Amniotic epithelial cell (primary cell): ENCODE data around the gene BHLHE41.

ENCODE experiments used
- DNase-seq: peaks from one replicate; pipeline ENCODE4 v3.0.0-alpha.2; 2010; ENCODE audit warnings: low read depth

BHLHE41 gene

DNA sequence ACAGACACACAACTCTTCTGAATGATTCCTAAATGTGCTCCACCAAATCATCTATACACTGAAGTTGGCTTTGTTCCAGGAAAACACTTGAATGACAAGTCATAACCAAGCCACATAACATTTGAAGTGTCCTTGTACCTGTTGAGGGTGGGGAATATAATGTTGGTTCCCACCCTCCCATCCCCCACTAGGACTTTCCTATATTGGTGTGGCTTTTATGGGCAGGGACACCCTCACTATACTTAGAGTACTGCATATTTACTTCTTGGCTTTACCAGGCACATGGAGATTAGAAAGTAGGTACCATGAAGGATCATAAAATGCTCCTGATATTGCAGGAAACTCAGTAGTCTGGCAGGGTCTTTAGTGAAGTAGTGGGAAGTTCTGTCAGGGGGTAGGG lies 9.7 kb upstream of the BHLHE41 start:
- no peak for DNase-seq

- DNase-seq: no peak
Observed at GRCh38 chr12:26133521-26133920, 8.7 kb upstream of the BHLHE41 start.

DNA sequence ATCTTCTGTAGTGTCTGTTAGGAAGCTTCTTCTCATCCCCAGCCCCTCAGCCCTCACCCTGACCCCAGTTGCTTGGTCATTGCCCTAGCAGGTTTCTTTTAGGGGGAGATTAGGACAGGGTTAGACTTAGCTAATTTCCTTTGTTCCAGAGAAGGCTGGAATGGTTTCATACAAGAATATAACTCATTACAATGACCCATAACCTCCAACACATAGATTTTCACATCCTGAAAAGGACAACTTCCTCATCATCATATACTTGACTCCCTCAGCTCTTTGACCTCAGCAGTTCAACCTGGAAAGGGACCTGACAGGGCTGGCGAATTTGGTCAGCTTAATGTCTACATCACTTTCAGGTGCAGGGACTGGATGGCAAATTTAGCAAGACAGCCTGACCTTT lies 8.0 kb upstream of the BHLHE41 start:
- DNase-seq: no peak

DNA sequence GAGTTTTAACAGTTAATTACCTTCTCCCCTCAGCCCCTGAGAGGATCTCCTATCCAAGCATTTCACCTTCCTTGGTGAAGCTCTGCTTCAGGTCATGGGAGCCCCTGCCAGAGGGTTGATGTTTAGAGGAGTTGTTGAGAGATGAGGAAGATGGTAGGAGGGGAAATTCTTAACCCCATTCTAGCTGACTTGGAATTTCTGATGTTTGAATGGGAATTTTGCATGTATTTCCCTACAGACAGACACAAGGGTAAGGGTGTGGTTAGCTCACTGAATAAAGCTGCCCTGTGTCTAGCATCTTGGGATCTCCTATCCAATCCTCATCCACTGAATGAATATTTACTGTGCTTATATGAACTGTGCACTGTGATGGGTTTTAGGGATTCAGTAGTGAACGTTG lies 7.1 kb upstream of the BHLHE41 start:
- DNase-seq: no peak

DNA sequence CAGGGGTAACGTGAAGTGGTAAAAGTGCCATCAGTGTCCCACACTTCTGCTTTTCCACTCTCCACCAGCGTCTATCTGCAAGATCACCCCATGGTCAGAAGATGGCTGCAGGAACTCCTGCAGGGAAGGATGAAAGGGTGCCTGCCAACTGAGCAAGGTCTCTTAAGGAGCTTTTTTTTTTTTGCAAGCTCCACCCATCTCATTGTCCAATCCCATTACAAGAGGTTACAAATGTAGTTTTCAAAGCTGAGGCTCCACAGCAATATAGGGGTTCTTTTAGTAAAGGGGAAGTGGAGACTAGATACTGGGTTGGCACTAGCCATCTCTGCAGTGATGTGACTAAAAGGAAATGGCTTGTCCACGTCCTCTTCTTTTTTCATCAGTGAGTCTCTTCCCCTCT lies 5.9 kb upstream of the BHLHE41 start:
- DNase-seq: no peak

GRCh38 chr12:26128168-26128567 lies 3.3 kb upstream of the BHLHE41 start:
- DNase-seq: no peak

- no peak for DNase-seq
Observed at GRCh38 chr12:26127404-26127803, 2.6 kb upstream of the BHLHE41 start.

GRCh38 chr12:26126340-26127284 lies 1.8 kb upstream of the BHLHE41 start:
- DNase-seq: peak; percentile 61

- peak; percentile 73 for DNase-seq
Observed at GRCh38 chr12:26125400-26126339, 833 bp upstream of the BHLHE41 start.

DNA sequence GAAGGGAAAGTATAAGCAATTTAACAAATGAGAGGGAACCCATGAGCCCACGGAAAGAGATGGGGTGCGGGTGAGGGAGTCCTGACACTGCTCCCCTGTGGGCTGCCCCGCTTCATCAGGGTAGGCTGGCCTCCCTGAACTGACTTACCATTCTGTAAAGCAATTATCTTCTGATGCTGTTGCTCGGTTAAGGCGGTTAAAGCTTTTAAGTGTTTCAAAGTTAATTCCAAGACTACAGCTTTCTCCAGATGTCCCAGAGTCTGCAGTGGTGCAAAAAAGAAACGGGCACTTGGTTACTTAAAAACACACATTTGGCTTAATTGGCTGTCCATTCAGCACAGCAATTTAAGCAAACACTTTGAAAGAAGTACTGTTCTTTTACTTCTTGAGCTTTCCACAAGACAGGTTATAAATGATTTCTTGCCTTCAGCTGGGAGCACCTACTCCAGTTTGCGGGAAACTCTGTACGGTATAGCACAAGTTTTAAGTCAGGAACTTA lies 1.3 kb downstream of the BHLHE41 start:
- DNase-seq: no peak

- peak; percentile 61 for DNase-seq
Observed at GRCh38 chr12:26122681-26123481, 2.0 kb downstream of the BHLHE41 start.

GRCh38 chr12:26122061-26122680 lies 2.7 kb downstream of the BHLHE41 start:
- no peak for DNase-seq

- DNase-seq: no peak
Observed at GRCh38 chr12:26121323-26122060, 3.3 kb downstream of the BHLHE41 start.

DNA sequence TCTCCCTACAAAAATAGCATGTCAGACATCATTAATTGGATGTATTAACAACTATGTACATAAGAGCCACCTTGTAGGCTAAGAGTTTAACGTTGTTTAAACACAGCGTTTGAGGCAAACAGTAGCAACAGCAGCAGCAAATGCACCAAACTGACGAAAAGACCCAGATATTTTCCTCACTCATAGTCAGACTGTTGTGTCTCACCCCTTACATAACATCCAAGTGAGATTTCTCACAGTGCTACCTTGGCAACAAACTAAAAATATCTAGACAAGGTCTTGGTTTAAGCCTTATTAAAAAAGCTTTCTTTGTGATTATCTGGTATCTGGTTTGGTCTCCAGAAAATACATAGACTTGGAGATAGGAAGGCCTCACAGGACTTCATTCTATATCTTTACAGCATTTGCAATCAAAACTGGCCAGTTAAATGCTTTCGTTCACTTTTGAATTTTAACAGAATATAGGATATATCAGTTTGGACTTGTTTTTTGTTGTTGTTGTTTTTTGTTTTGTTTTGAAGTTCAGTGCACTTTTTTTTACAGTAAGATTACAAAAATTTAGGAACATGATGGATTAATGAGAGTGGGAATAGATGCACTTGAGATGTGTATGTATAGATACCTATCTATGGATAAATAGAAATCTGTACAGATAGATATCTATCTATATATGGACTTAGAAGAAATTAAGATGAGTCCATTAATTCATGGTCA lies 4.1 kb downstream of the BHLHE41 start:
- DNase-seq: no peak

- peak; percentile 66 for DNase-seq
Observed at GRCh38 chr12:26119391-26119989, 5.3 kb downstream of the BHLHE41 start.

DNA sequence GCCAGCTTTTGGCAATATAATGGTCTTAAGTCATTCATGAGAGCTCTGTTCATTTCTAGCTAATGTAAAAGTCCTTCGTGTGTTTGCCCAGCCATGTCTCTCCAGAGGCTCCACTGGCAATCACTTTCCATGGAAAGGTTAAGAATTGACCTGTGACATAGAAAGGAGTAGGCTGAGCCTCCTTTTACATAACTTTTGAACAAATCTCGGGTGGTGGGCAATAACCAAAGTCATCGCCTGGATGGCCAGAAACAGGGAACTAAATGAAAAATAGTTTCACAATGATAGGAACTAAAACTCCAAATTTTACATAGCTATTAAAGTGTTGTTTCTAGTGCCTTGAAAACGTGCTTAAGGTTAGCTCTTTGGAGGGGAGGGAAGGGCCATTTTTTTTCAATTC lies 6.5 kb downstream of the BHLHE41 start:
- no peak for DNase-seq

GRCh38 chr12:26116829-26117715 lies 7.8 kb downstream of the BHLHE41 start:
- DNase-seq: no peak

GRCh38 chr12:26114720-26115401 lies 10.0 kb downstream of the BHLHE41 start:
- no peak for DNase-seq
